ENCODE measurements around the gene EVA1C.
A peak's percentile ranks its signal among the peaks of the same experiment; 100 is the strongest.

EVA1C gene

GRCh38 chr21:32370998-32371766 is 41.3 kb upstream of the EVA1C start:
- peaks cover 34% of the 10 kb centered on the region for H3K4me1 Mint-ChIP-seq
- H3K27me3 Mint-ChIP-seq (ENCODE audit: low read depth), result no peaks in the 10 kb centered on the region
- TF ChIP-seq CTCF (IDR thresholded peaks at IDR 0.05; ENCODE audit: unreplicated experiment in 3 of 3), result no peak
- H3K27ac Mint-ChIP-seq, result peak overlapping the region; percentile 49 to 85 (median 67)
- H3K9me3 Mint-ChIP-seq, result no peaks in the 10 kb centered on the region
- H3K36me3 Mint-ChIP-seq (ENCODE audit: low read depth), result peaks cover 61% of the 10 kb centered on the region
- H3K4me3 Mint-ChIP-seq, result peak overlapping the region in 1 of 3 experiments; percentile 4

GRCh38 chr21:32371913-32372314 is 40.6 kb upstream of the EVA1C start:
- Mint-ChIP-seq H3K27ac (peak overlapping the region; percentile 49 to 85 (median 67)), H3K9me3 (no peaks in the 10 kb centered on the region), H3K4me1 (peaks cover 34% of the 10 kb centered on the region), H3K4me3 (no peak overlapping the region), H3K27me3 (ENCODE audit: low read depth) (no peaks in the 10 kb centered on the region), H3K36me3 (ENCODE audit: low read depth) (peaks cover 57% of the 10 kb centered on the region)
- no peak for TF ChIP-seq CTCF (IDR thresholded peaks at IDR 0.05; ENCODE audit: unreplicated experiment in 3 of 3)

GRCh38 chr21:32372755-32373154 is 39.8 kb upstream of the EVA1C start:
- Mint-ChIP-seq H3K9me3 (no peaks in the 10 kb centered on the region), H3K4me3 (no peak overlapping the region), H3K27ac (peak overlapping the region; percentile 49 to 85 (median 67)), H3K27me3 (ENCODE audit: low read depth) (no peaks in the 10 kb centered on the region), H3K36me3 (ENCODE audit: low read depth) (peaks cover 53% of the 10 kb centered on the region), H3K4me1 (peaks cover 34% of the 10 kb centered on the region)
- TF ChIP-seq CTCF (IDR thresholded peaks at IDR 0.05; ENCODE audit: unreplicated experiment in 3 of 3), result no peak

GRCh38 chr21:32377506-32377905 is 35.0 kb upstream of the EVA1C start:
- Mint-ChIP-seq H3K9me3 (no peaks in the 10 kb centered on the region), H3K4me1 (peaks cover 49% of the 10 kb centered on the region), H3K4me3 (no peak overlapping the region), H3K36me3 (ENCODE audit: low read depth) (peaks cover 56% of the 10 kb centered on the region), H3K27me3 (ENCODE audit: low read depth) (no peaks in the 10 kb centered on the region), H3K27ac (no peak overlapping the region)
- TF ChIP-seq CTCF (IDR thresholded peaks at IDR 0.05; ENCODE audit: unreplicated experiment in 3 of 3), result no peak

GRCh38 chr21:32377991-32378390 is 34.5 kb upstream of the EVA1C start:
- TF ChIP-seq CTCF (IDR thresholded peaks at IDR 0.05; ENCODE audit: unreplicated experiment in 3 of 3), result no peak
- Mint-ChIP-seq H3K27me3 (ENCODE audit: low read depth) (no peaks in the 10 kb centered on the region), H3K9me3 (no peaks in the 10 kb centered on the region), H3K27ac (peak overlapping the region in 2 of 3 experiments; percentile 61 to 64), H3K36me3 (ENCODE audit: low read depth) (peaks cover 55% of the 10 kb centered on the region), H3K4me1 (peaks cover 46% of the 10 kb centered on the region), H3K4me3 (no peak overlapping the region)

- TF ChIP-seq CTCF (IDR thresholded peaks at IDR 0.05; ENCODE audit: unreplicated experiment in 3 of 3), result no peak
- H3K27ac Mint-ChIP-seq, result peak overlapping the region; percentile 61 to 81 (median 64)
- peaks cover 43% of the 10 kb centered on the region for H3K4me1 Mint-ChIP-seq
- peak overlapping the region in 1 of 3 experiments; percentile 25 for H3K4me3 Mint-ChIP-seq
- H3K36me3 Mint-ChIP-seq (ENCODE audit: low read depth), result peaks cover 60% of the 10 kb centered on the region
- no peaks in the 10 kb centered on the region for H3K27me3 Mint-ChIP-seq (ENCODE audit: low read depth)
- no peaks in the 10 kb centered on the region for H3K9me3 Mint-ChIP-seq
Measured at GRCh38 chr21:32378956-32379355, 33.5 kb upstream of the EVA1C start.

Data from nephron (organoid).